Heart left ventricle (tissue), 16 donors: ENCODE data around the gene CCDC85C. TPM values are rescaled to one million over a fixed set of nuclear protein-coding genes. Genes with fewer than 3 reads are reported as not detected.

Experiments used
- ATAC-seq, 4 donors: fragments of 200-7000 bp; cut with Tn5 transposase; one replicate each; pipeline ENCODE4 v1.9.1; 2020 to 2022; ENCODE audit warnings: moderate library complexity in 4 of 4, mild to moderate bottlenecking in 3 of 4, moderate number of reproducible peaks in 1 of 4
- DNase-seq, 5 donors: peaks; one replicate each; pipeline ENCODE4 v3.0.0-alpha.2; 2020
- H3K27ac ChIP-seq, 12 donors: fragments of 200-600 bp; sonication (generic) in 4 of 12; one replicate each; pipeline versions ENCODE4 v1.5.0 to v1.8.0; 2016 to 2022; ENCODE audit warnings: mild to moderate bottlenecking in 2 of 12
- H3K27me3 ChIP-seq, 9 donors: fragments of 200-600 bp; sonication (generic) in 2 of 9; one replicate each; pipeline versions ENCODE4 v1.5.1 to v1.8.0; 2016 to 2022; ENCODE audit warnings: mild to moderate bottlenecking in 3 of 9
- H3K36me3 ChIP-seq, 9 donors: fragments of 200-600 bp; sonication (generic) in 2 of 9; one replicate each; pipeline versions ENCODE4 v1.5.0 to v1.8.0; 2018 to 2022; ENCODE audit warnings: mild to moderate bottlenecking in 2 of 9
- H3K4me1 ChIP-seq, 12 donors: fragments of 200-600 bp; sonication (generic) in 4 of 12; one replicate each; pipeline versions ENCODE4 v1.5.0 to v1.8.0; 2016 to 2022; ENCODE audit warnings: mild to moderate bottlenecking in 3 of 12
- H3K4me3 ChIP-seq, 12 donors: fragments of 200-600 bp; sonication (generic) in 4 of 12; one replicate each; pipeline versions ENCODE4 v1.5.0 to v1.8.0; 2017 to 2022; ENCODE audit warnings: mild to moderate bottlenecking in 9 of 12, moderate library complexity in 4 of 12
- H3K9me3 ChIP-seq, 12 donors: fragments of 200-600 bp; sonication (generic) in 4 of 12; one replicate each; pipeline versions ENCODE4 v1.5.0 to v1.8.0; 2016 to 2022; ENCODE audit warnings: mild to moderate bottlenecking in 1 of 12
- POLR2A ChIP-seq, 2 donors: fragments of 450-650 bp; IDR thresholded peaks; one replicate each; pipeline ENCODE4 v1.6.1; 2017; ENCODE audit warnings: antibody characterized with exemption in 2 of 2, mild to moderate bottlenecking in 2 of 2, moderate library complexity in 2 of 2
- WGBS, 4 donors: extraction: QIAGEN DNeasy Blood & Tissue Kit in 2 of 4; methylation state at CpG; one replicate each; pipeline versions ENCODE4 v1.1.5 to v1.1.7; 2013 to 2018; 5-methylcytosine and 5-hydroxymethylcytosine counted together
- intact Hi-C, 10 donors: fragments of 100-400 bp; cut with DNase I; formaldehyde crosslinking; loops; one replicate each; pipeline versions ENCODE4 v1.11.1 to v1.14.2; 2022
- polyA plus RNA-seq, 2 donors: library from polyadenylated mRNA; stranded (reverse); fragments of 200-250 nt; gene quantifications; one replicate each; pipeline ENCODE4 v1.2.3, GENCODE V29; 2013
- total RNA-seq, 9 donors: library from RNA; depleted of rRNA in 2 of 9; stranded (reverse); fragments of >200 nt in 2 of 9; fragmentation: NEBNext Ultra II Directional in 3 of 9; extraction: Animal tissue kit (Norgen Biotek cat#: 25700) in 3 of 9; gene quantifications; one replicate each; pipeline versions ENCODE4 v1.1.0 to v1.2.4, GENCODE V29; 2016 to 2023
- TF ChIP-seq, protein P1 (sequence below), 12 donors: fragments of 200-600 bp; sonication (generic) in 4 of 12; IDR thresholded peaks; one replicate each; pipeline versions ENCODE4 v1.5.0 to v1.8.0; 2018 to 2022; ENCODE audit warnings: antibody characterized with exemption in 12 of 12, mild to moderate bottlenecking in 5 of 12
- donor health status: ischemic (EF 13 %, LVEDD 7.1; RV severe dilation, severe dysfunction).
- donor health status: healthy with polysubstance abuse.
- donor health status: DM: no; HTN: yes; CAD: no.
- donor health status: DM: no; HTN: no; CAD: no.
- donor health status: ischemic (EF 25% LVEDD 6.9; RV normal size, moderate dysfunction).
- donor health status: ischemic (EF 25% LVEDD 5.7; RV mildly dilated, moderate dysfunction).
- donor health status: healthy.
- donor health status: DM: yes; HTN: yes; CAD: no.
- donor health status: ischemic (EF 35%, LVEDD 5.7; RV mildly dilated, moderate dysfunction).
- donor health status: nonischemic (EF 11% LVEDD 7.7; RV severe dilation, severe dysfunction).
- donor health status: DM: yes; HTN: yes; CAD: no.
- donor health status: PGD.
- donor health status: ischemic (EF 29% LVEDD 5.4; RV normal size, mild dysfunction).
- donor health status: nonischemic (EF 23%, LVEDD 6.1; RV moderate dilation, normal function).

The CCDC85C gene
- total and polyA plus RNA-seq, 11 donors: 22.5 to 45.4 (median 29.7) TPM

DNA sequence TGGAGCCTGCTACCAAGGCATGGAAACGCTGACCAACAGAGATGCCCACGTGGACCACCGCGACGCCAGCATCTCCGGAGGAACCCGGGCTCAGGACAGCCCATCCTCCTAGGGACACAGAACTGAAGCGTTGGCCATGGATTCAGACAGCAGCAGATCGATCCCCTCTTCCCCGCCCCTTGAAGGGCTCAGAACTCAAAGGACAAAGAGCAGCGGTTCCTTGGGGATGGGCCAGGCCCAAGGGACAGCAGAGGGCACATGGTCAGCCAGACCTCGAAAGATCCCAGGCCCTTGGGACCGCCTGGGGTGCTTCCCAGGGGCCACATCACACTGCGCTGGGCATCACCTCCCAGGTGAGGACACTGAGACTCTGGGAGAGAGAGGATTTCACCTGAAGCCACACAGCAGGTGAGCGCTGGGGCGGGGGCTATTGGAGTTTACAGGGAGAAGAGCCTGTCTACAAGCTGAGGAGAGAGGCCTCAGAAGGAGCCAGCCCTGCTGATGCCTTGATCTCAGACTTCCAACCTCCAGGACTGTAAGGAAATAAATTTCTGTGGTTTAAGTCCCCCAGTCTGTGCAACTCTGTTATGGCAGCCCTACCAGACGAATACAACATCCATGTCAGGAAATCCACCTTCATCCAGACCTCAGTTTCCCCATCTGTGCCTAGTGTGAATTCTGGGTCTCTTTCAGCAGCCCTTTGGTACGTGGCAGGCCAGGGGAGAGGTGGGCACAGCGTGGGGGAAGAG lies 73.4 kb downstream of the CCDC85C start:
- Histone ChIP-seq H3K4me1 (peaks cover 0 to 40% (median 12%) of the 10 kb centered on the region in 12 donors), H3K9me3 (no peaks in the 10 kb centered on the region), H3K4me3 (no peak overlapping the region), H3K36me3 (no peaks in the 10 kb centered on the region), H3K27ac (peak overlapping the region in 1 of 12 donors; percentile 18), H3K27me3 (no peaks in the 10 kb centered on the region)
- intact Hi-C loops: loop anchor here in 1 of 10 donors (10.0 kb wide), 1 partner anchor 74 kb away; the partner anchor contains the start of gene CCDC85C
- WGBS, 4 donors: 91 to 92% (median 91%) methylated on average over 17 to 19 of the region's 19 CpGs
- no peak for TF ChIP-seq POLR2A (IDR thresholded peaks at IDR 0.05)
- TF ChIP-seq, protein P1, sequence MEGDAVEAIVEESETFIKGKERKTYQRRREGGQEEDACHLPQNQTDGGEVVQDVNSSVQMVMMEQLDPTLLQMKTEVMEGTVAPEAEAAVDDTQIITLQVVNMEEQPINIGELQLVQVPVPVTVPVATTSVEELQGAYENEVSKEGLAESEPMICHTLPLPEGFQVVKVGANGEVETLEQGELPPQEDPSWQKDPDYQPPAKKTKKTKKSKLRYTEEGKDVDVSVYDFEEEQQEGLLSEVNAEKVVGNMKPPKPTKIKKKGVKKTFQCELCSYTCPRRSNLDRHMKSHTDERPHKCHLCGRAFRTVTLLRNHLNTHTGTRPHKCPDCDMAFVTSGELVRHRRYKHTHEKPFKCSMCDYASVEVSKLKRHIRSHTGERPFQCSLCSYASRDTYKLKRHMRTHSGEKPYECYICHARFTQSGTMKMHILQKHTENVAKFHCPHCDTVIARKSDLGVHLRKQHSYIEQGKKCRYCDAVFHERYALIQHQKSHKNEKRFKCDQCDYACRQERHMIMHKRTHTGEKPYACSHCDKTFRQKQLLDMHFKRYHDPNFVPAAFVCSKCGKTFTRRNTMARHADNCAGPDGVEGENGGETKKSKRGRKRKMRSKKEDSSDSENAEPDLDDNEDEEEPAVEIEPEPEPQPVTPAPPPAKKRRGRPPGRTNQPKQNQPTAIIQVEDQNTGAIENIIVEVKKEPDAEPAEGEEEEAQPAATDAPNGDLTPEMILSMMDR (IDR thresholded peaks at IDR 0.05): no peak
- DNase-seq (no peak), ATAC-seq (no peak)

GRCh38 chr14:99529899-99530298 lies 74.1 kb downstream of the CCDC85C start:
- DNase-seq: no peak
- H3K27ac ChIP-seq: no peak overlapping the region
- no peak for ATAC-seq
- H3K9me3 ChIP-seq: no peaks in the 10 kb centered on the region
- no peaks in the 10 kb centered on the region for H3K27me3 ChIP-seq
- 64 to 80% (median 68%) methylated on average over 4 of the region's 4 CpGs for WGBS, 4 donors
- no peak overlapping the region for H3K4me3 ChIP-seq
- no peaks in the 10 kb centered on the region for H3K36me3 ChIP-seq
- H3K4me1 ChIP-seq: peaks cover 0 to 40% (median 18%) of the 10 kb centered on the region in 12 donors
- no peak for TF ChIP-seq POLR2A (IDR thresholded peaks at IDR 0.05)
- TF ChIP-seq, protein P1 (IDR thresholded peaks at IDR 0.05): peak in 1 of 12 donors; percentile 6
- intact Hi-C loops: loop anchor here in 4 of 10 donors (5.0 to 10.0 kb wide), 3 partner anchors 72 to 355 kb away; partner anchors contain the start of gene CCDC85C (in 2 of the 4)

DNA sequence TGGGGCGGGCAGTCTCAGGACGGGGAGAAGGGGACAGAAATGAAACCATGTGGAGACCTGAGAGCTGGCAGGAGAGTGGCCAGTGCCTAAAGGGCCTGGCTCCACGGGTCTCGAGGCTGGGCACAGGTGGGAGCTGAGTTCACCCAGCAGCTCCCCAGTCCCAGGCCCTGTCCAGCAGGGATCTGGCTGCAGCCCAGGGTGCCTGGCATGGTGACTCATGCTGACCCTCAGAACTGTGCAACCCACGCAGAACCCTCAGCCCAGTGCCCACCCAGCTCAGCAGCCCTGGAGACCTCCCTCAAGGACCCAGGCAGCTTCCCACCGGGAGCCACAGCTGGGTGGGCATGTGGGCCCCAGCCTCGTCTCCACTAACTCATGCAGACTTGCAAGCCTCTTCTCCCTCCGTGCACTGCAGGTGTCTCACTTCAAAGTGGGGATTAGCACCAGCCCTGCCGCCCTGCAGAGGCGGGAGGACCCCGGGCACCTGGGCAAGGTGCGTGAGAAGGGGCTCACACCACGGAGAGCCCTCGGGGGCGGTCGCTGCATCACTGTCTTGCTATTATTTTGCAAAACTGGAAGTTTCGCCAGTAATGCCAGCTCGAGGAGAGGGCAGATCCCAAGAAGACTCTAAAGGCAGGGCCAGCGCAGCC lies 76.5 kb downstream of the CCDC85C start:
- no peaks in the 10 kb centered on the region for H3K36me3 ChIP-seq
- H3K9me3 ChIP-seq: no peaks in the 10 kb centered on the region
- no peak overlapping the region for H3K4me3 ChIP-seq
- WGBS, 4 donors: 85 to 90% (median 88%) methylated on average over 16 to 19 of the region's 19 CpGs
- H3K27ac ChIP-seq: no peak overlapping the region
- intact Hi-C loops: loop anchor here in 3 of 10 donors (5.0 to 10.0 kb wide), 2 partner anchors 75 to 357 kb away; partner anchors contain the start of gene CCDC85C (in 1 of the 3)
- no peak for DNase-seq
- ATAC-seq: no peak
- peaks cover 6 to 57% (median 36%) of the 10 kb centered on the region in 12 donors for H3K4me1 ChIP-seq
- no peak for TF ChIP-seq POLR2A (IDR thresholded peaks at IDR 0.05)
- TF ChIP-seq, protein P1 (IDR thresholded peaks at IDR 0.05): no peak
- no peaks in the 10 kb centered on the region for H3K27me3 ChIP-seq

GRCh38 chr14:99527026-99527425 lies 77.0 kb downstream of the CCDC85C start:
- Histone ChIP-seq H3K9me3 (no peaks in the 10 kb centered on the region), H3K27ac (peak overlapping the region in 7 of 12 donors; percentile 26 to 84 (median 54)), H3K4me1 (peaks cover 6 to 62% (median 38%) of the 10 kb centered on the region in 12 donors), H3K4me3 (no peak overlapping the region), H3K27me3 (no peaks in the 10 kb centered on the region), H3K36me3 (no peaks in the 10 kb centered on the region)
- DNase-seq: no peak
- no peak for TF ChIP-seq POLR2A (IDR thresholded peaks at IDR 0.05)
- TF ChIP-seq, protein P1 (IDR thresholded peaks at IDR 0.05): no peak
- intact Hi-C loops: loop anchor here in 3 of 10 donors (5.0 to 10.0 kb wide), 2 partner anchors 75 to 358 kb away; partner anchors contain the start of gene CCDC85C (in 1 of the 3)
- ATAC-seq: no peak
- WGBS, 4 donors: 83 to 93% (median 87%) methylated on average over 7 to 12 of the region's 12 CpGs
